Measurements from ENCODE around the gene DNAH2.

The DNAH2 gene

DNA sequence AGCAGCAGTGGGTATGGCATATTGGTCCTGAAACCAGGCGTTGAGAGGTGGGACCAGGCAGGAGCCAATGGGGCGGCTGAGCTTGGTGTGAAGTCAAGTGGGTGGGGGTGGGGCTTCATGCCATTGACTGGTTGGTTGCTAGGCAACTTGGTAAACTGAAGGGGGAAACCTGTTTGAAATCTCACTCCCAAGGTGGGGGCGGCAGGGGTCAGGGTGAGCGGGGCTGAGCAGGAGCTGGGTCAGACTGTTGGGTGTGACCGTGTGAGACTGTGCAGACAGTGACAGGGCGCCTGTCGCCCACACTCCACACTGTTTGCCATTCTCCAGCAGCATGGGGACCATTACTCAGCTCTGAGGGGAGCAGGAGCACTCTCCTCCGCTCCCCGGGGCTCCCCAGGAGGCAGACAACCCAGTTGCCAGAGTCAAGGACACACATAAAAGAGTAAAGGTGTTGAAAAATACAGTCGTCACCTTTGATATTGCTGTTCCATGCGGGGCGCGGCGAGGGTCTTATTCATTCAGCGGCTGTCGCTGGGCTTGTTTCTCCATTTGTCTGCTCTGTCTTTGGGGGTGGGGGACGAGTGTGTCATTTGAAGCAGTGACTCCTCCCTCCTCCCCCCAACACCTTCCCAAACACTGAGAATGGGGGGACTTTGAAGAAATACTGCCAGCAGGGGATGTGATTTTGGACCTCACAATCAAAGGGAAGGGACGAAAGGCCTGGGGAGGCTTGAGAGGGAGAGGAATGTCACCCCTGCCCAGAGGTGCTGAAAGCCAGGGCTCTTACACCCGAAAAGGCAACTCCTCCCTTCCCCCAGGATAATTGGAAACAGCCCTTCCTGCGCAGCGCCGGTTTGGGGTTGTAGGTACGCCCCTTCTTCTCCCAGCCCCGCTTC is 13.7 kb upstream of the DNAH2 start:
- no peak for DNase-seq

- no peak for DNase-seq
Measured at GRCh38 chr17:7704601-7705268, 12.8 kb upstream of the DNAH2 start, which contains the start of gene EFNB3. Gene EFNB3 (plus strand): TSS chr17:7705202. CDS start chr17:7705599, 397 bp downstream.

GRCh38 chr17:7705269-7706255 is 12.0 kb upstream of the DNAH2 start:
- no peak for DNase-seq

- no peak for DNase-seq
Measured at GRCh38 chr17:7706631-7707354, 10.8 kb upstream of the DNAH2 start.

DNA sequence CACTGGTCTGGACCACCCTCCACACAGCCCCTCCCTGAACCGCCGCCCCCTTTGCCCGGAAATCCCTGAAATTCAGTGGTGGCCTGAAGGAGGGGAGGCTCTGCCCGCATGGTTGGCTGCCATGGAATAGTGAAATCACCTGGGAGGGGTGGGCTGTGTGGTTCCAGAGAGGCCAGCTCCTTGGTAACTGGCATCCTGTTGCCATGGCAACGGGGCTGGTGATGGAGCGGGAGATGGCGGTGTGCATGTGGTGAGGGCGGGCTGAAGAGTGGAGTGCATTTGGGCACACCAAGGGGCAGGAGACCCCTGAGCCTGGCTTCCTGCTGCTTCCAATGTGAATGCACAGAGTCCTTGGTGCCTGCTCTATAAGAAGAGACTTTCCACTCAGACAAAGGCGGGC is 10.1 kb upstream of the DNAH2 start:
- DNase-seq = no peak

GRCh38 chr17:7707858-7708750 is 9.4 kb upstream of the DNAH2 start:
- DNase-seq = no peak

DNA sequence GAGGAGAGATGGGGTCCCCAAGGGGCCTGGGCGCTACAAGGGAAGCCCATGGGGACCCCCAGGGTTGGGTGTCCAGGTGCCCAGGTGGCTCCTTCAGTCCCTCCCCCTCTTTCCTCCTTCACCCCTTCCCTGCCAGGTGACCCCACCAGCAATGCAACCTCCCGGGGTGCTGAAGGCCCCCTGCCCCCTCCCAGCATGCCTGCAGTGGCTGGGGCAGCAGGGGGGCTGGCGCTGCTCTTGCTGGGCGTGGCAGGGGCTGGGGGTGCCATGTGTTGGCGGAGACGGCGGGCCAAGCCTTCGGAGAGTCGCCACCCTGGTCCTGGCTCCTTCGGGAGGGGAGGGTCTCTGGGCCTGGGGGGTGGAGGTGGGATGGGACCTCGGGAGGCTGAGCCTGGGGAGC is 8.5 kb upstream of the DNAH2 start:
- no peak for DNase-seq

- DNase-seq = peak; percentile 34
Measured at GRCh38 chr17:7710301-7710700, 7.2 kb upstream of the DNAH2 start.

GRCh38 chr17:7711051-7711755 is 6.3 kb upstream of the DNAH2 start:
- no peak for DNase-seq

GRCh38 chr17:7712111-7712771 is 5.3 kb upstream of the DNAH2 start:
- no peak for DNase-seq

- no peak for DNase-seq
Measured at GRCh38 chr17:7713782-7714181, 3.8 kb upstream of the DNAH2 start.

- DNase-seq = no peak
Measured at GRCh38 chr17:7714721-7715594, 2.6 kb upstream of the DNAH2 start.

GRCh38 chr17:7715936-7716886 is 1.3 kb upstream of the DNAH2 start:
- DNase-seq = no peak

GRCh38 chr17:7717756-7718350 is 309 bp downstream of the DNAH2 start:
- DNase-seq = no peak

DNA sequence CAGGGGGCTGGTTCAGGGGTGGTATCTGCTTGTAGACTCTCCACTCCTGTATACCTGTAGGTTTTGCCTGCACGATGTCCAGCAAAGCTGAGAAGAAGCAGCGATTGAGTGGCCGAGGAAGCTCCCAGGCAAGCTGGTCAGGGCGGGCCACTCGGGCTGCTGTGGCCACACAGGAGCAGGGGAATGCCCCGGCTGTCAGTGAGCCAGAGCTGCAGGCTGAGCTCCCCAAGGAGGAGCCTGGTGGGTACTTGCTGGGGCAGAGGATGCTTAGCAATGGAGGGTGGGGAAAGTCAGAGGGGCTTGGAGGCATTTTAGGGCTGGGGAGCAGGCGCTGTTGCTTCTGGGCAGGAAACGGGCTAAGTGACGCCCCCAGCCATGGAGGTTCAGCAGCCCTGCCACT is 2.1 kb downstream of the DNAH2 start:
- DNase-seq = no peak

GRCh38 chr17:7720125-7720524 is 2.6 kb downstream of the DNAH2 start:
- no peak for DNase-seq

GRCh38 chr17:7721612-7722011 is 4.1 kb downstream of the DNAH2 start:
- no peak for DNase-seq

Data from suppressor macrophage treated with lipopolysaccharide for 4 hours (primary cell).